GF-D8 (cell line): Measurements from ENCODE around the gene ZNF630.
A peak's percentile ranks its signal among the peaks of the same experiment; 100 is the strongest.
"Not testable (repeated sequence)": the region's sequence is repeated elsewhere in the genome, so short reads cannot be mapped to it uniquely, and the experiment has no call there.

Source experiments
- DNase-seq: peaks from one replicate; lab custom pipeline; 2025; lab: John Stamatoyannopoulos, UW

The ZNF630 gene

DNA sequence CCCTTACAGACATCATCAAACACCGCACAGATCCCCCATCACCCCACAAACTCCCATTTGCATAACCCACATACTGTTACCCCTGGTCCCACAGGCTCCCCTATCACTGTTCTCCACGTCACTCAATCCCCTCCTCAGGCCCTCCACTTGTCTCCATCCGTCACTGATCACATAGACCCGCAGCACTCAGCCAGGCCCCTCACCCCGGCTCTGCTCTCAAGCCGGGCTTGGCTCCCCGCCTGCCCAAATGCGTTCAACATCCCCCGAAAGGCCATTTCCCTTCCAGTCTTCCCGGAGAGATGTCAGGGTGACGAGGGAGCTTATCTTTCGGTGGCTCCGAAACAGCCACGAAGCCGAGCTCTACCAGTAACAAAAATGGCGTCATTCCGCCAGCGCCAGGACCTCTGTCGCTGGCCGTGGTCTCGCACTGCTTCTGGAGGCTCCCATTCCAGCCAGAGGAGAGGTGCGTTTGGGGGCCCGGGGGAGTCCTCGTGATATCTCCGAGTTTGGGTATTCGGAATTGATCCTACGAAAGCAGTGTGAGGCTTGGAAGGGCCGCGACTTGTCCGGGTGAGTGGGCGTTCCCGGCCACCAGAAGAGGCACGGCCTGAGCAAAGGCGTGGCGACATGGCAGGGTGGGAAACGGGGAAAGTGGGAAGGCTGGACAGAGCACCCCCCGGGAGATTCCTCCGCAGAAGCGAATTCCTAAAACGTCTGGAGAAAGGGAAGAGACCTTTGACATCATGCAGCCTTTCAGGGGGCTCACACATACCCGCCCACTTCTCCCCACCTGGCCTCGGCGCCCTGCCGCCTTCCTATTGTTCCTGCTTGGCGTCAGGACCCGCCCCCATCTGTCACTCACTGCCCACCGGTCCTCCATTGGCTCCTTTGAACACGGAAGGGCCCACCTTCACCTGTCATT, at the start of gene ZNF630:
TSS of gene ZNF630 (minus strand) at position 577 of the 922 bp plus-strand sequence. CDS start 4,754 bp downstream, outside the sequence.
- no peak for DNase-seq

- no peak for DNase-seq
Measured at GRCh38 chrX:48107717-48108116, 36.3 kb upstream of the ZNF630 start.

- no peak for DNase-seq
Measured at GRCh38 chrX:48102874-48103374, 31.5 kb upstream of the ZNF630 start.

DNA sequence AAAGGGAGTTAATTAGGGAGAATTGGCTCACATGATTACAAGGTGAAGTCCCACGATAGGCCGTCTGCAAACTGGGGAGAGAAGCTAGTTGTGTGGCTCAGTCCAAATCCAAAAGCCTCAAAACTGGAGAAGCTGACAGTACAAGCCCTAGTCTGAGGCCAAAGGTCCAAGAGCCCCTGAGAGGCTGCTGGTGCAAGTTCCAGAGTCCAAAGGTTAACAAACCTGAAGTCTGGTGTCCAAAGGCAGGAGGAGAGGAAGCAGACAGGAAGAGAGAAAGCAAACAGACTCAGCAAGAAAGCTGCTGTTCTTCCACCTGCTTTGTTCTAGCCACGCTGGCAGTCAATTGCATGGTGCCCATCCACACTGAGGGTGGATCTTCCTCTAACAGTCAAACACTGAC, 30.0 kb upstream of the ZNF630 start:
- DNase-seq, result no peak

- not testable (repeated sequence) for DNase-seq
Measured at GRCh38 chrX:48092558-48092957, 21.1 kb upstream of the ZNF630 start.

DNA sequence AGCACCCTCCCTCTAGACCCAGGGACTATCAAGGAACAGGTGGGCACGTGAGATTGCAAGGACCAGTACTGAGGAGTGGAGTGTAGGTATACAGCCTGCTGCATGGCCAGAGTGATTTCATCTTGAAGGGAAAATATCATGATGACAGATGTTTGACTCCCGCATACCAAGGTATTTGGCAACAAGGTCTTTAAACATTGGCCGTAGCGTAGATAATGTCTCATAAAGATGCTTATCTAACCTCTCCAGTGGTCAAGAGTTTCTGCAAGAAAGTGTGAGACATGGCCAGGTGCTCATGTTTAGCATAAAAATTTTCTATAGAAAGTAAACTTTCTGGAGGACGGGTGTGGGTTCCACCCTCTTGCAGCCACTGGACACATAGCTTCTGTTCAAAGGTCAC, 18.7 kb upstream of the ZNF630 start:
- DNase-seq, result peak; percentile 0

GRCh38 chrX:48086082-48086481, 14.6 kb upstream of the ZNF630 start:
- no peak for DNase-seq

DNA sequence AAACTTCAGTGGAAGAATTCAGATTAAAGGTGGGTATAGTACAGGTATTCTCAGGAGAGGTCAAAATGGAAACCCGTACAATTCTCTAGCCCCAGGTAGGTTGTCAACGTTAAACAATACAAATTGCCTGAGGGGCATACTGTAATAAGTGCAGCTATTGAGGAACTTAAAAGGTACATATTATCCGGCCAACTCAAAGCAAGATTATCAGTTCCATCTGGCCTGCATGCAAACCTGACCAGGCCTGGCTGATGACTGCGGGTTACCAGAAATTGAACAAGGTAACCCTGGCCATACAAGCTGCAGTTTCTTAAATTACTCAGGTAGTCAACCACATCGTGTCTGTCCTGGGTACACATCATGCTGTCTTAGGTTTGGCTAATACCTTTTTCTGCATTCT, 12.3 kb upstream of the ZNF630 start:
- DNase-seq, result no peak

DNA sequence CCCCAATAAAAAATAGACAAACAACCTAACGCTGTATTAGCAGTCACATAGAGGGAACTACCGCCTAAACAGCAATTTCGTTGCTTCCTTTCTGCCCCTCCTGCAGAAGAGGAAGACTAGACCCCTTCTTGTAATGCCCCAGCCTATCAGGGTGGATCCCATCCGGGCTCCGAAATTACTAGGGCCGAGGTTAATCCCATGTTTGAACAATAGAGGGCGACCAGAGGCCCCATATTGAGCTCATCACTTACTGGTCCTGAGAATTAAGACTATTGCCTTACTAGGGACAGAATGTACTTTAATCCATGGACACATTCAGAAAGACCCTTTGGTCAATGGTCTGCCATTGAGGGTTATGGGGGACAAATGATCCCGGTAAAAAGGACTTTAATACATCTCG, 11.8 kb upstream of the ZNF630 start:
- DNase-seq, result no peak

GRCh38 chrX:48076343-48076742, 4.9 kb upstream of the ZNF630 start:
- DNase-seq, result no peak

GRCh38 chrX:48071986-48072605, 656 bp upstream of the ZNF630 start:
- no peak for DNase-seq

- DNase-seq, result no peak
Measured at GRCh38 chrX:48068096-48068887, 3.1 kb downstream of the ZNF630 start.

GRCh38 chrX:48064261-48064660, 7.2 kb downstream of the ZNF630 start:
- DNase-seq, result no peak

- DNase-seq, result no peak
Measured at GRCh38 chrX:48059296-48059639, 12.2 kb downstream of the ZNF630 start.

DNA sequence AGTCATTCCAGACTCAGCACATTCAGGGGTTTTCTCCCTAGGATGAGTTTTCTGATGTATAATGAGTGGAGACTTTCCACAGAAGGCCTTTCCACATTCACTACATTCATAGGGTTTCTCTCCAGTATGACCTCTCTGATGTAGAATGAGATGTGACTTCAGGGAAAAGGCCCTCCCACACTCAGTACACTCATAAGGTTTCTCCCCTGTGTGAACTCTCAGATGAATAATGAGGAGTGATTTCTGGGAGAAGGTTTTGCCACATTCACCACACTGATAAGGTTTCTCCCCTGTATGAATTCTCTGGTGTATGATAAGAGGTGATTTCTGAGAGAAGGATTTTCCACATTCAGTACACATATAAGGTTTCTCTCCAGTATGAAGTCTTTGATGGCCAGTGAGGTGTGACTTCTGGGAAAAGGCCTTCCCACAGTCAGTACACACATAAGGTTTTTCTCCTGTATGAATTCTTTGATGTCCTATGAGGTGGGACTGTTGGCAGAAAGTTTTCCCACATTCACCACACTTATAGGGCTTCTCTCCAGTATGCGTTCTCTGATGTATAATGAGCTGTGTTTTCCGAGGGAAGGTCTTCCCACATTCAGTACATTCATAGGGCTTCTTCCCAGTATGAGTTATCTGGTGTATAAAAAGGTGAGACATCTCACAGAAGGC, 12.7 kb downstream of the ZNF630 start:
- DNase-seq, result no peak

- DNase-seq, result no peak
Measured at GRCh38 chrX:48046846-48047245, 24.6 kb downstream of the ZNF630 start.

- no peak for DNase-seq
Measured at GRCh38 chrX:48045410-48046311, 25.8 kb downstream of the ZNF630 start.

GRCh38 chrX:48043056-48043455, 28.4 kb downstream of the ZNF630 start:
- no peak for DNase-seq

GRCh38 chrX:48035891-48036290, 35.5 kb downstream of the ZNF630 start:
- DNase-seq, result no peak

DNA sequence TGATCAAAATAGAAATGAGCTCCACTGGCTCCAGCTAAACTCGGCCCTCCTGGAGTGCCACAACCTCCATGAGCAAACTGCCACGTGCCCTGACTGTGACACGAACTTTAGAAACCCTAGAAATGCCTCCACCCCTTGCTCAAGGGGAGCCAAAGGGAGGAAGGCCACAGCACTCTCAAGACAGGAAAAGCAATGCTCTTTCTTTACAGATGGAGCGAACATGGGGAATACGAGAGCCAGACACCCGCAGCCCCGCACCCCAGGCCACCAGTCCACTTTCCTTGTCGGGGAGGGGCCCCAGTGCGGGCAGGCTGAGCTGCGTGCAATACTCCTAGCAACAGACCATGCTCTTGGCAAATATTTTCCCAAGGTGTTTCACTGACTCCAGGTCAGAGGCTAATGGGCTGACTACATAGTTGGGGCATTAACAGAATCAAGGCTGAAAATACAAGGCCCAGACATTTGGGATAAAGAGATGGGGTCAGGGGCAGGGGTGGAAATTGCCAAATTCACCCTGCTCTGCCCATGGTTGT, 40.7 kb downstream of the ZNF630 start:
- not testable (repeated sequence) for DNase-seq

DNA sequence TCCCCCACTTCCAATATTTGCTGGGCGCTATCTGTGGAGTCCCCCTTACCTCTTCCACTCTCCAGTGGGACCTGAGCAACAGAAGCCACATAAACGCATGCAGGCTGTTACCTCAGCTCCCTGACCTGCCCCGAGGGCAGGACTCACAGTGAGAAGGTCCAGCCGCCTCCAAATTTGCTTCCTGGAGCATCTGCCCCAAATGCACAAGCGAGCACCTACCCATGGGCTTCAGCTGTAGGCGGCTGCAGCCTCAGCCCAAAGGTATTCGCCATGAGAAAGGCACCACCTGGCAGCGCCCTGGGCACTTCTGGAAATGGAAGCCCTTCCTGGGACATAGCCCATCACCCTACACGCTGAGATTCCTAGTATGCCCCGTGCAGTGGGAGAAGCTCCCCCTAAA, 41.2 kb downstream of the ZNF630 start:
- no peak for DNase-seq
